BJ (cell line): ENCODE measurements around the gene SHC2. TPM values are rescaled to one million over a fixed set of nuclear protein-coding genes. Genes with fewer than 3 reads are reported as not detected.
"Not testable (repeated sequence)": the region's sequence is repeated elsewhere in the genome, so short reads cannot be mapped to it uniquely, and the experiment has no call there.

Experiments used
- CTCF ChIA-PET: fragments of 350-600 bp; formaldehyde crosslinking; extraction: SDS; loops from one replicate; lab custom pipeline; 2021; ENCODE audit warnings: antibody characterized with exemption, inconsistent platforms; lab: Yijun Ruan, JAX
- POLR2A ChIA-PET: fragments of 300-600 bp; sonication (Branson Sonifier 250); formaldehyde crosslinking; extraction: SDS; loops from one replicate; lab custom pipeline; 2021; ENCODE audit warnings: antibody characterized with exemption; lab: Charles Lee
- DNase-seq: peaks from one replicate; pipeline ENCODE4 v3.0.0-alpha.2; 2011; ENCODE audit warnings: low read depth
- H3K27me3 ChIP-seq: 2 replicates; pipeline ENCODE4 v1.6.0; 2011; ENCODE audit warnings: low read length; ENCODE audit not compliant: control insufficient read depth, insufficient read depth
- H3K36me3 ChIP-seq: 2 replicates; pipeline ENCODE4 v1.5.1; 2011; ENCODE audit warnings: low read length; ENCODE audit not compliant: control insufficient read depth, insufficient read depth
- H3K4me3 ChIP-seq: 2 replicates; pipeline ENCODE4 v1.5.1; 2011; ENCODE audit warnings: low read depth, mild to moderate bottlenecking, control low read depth, low read length
- polyA plus RNA-seq: library from polyadenylated mRNA; depleted of rRNA; stranded (reverse); fragments of >200 nt; gene quantifications from 2 replicates; pipeline ENCODE4 v1.2.3, GENCODE V29; 2011
- TF ChIP-seq, protein P1 (sequence below): IDR thresholded peaks from 2 replicates; pipeline ENCODE4 v1.5.1; 2011; ENCODE audit warnings: low read depth, mild to moderate bottlenecking, control low read depth, inconsistent platforms, low read length, moderate library complexity; ENCODE audit not compliant: insufficient read depth

SHC2 gene
- polyA plus RNA-seq, 1 experiment: 3.4 TPM

DNA sequence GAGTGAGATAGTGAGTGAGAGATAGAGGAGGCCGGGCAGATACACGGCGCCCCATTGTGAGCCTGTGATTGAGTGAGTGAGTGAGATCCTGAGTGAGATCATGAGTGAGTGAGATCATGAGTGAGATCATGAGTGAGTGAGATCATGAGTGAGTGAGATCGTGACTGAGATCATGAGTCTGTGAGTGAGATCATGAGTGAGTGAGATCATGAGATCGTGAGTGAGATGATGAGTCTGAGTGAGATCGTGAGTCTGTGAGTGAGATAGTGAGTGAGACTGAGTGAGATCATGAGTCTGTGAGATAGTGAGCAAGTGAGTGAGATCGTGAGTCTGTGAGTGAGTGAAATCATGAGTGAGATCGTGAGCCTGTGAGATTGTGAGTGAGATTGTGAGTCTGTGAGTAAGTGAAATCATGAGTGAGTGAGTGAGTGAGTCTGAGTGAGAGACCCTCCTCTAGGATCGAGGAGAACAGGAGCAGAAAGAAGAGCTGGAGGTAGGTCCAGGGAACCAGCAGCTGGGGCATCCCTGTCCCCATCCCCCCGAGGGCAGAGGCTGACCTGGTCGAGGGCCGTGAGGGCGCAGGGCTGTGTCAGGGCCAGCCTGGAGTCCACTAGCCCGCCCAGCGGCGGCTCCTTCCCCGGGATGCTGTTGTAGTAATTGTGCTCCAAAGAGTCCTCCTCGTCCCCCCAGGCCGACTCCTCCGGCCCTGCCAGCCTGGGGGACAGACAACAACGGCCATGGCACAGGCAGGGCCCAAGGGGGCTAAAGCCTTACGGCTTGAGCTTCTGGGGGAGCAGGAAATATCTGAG, 26.5 kb downstream of the SHC2 start:
- Histone ChIP-seq H3K27me3 (no peaks in the 10 kb centered on the region), H3K36me3 (no peaks in the 10 kb centered on the region), H3K4me3 (no peak overlapping the region)
- ChIA-PET CTCF (interaction anchor here (0.6 kb wide), 1 partner anchor 42 kb away, joined by 3 read pairs; no protein-coding TSS in a partner anchor), POLR2A (no interaction called here)
- DNase-seq: no peak
- TF ChIP-seq, protein P1, sequence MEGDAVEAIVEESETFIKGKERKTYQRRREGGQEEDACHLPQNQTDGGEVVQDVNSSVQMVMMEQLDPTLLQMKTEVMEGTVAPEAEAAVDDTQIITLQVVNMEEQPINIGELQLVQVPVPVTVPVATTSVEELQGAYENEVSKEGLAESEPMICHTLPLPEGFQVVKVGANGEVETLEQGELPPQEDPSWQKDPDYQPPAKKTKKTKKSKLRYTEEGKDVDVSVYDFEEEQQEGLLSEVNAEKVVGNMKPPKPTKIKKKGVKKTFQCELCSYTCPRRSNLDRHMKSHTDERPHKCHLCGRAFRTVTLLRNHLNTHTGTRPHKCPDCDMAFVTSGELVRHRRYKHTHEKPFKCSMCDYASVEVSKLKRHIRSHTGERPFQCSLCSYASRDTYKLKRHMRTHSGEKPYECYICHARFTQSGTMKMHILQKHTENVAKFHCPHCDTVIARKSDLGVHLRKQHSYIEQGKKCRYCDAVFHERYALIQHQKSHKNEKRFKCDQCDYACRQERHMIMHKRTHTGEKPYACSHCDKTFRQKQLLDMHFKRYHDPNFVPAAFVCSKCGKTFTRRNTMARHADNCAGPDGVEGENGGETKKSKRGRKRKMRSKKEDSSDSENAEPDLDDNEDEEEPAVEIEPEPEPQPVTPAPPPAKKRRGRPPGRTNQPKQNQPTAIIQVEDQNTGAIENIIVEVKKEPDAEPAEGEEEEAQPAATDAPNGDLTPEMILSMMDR: no peak

- POLR2A ChIA-PET: no interaction called here
Observed at GRCh38 chr19:430701-431100, 30.1 kb downstream of the SHC2 start.

DNA sequence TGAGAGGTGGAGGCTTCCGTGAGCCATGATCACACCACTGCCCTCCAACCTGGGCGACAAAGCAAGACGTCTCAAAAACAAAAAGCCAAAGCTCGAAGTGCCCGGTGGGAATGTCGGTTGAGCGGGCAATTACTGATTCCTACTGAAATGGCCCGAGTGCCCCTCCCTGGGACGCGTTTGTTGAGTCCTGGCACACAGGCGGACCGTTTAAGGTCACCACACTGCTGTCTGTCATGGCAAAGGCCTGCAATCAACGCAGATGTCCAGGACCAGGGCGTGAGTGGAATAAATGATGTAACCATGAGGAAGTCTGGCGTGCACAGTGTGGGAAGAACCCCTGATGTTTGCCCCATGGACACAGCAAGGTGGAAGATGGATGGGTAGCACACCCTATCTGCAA, 32.7 kb downstream of the SHC2 start:
- Histone ChIP-seq H3K4me3 (no peak overlapping the region), H3K27me3 (no peaks in the 10 kb centered on the region), H3K36me3 (no peaks in the 10 kb centered on the region)
- CTCF ChIA-PET: no interaction called here
- no peak for DNase-seq
- TF ChIP-seq, protein P1: no peak
- POLR2A ChIA-PET: no interaction called here

More at GRCh38 chr19:430701-431100, 30.1 kb downstream of the SHC2 start:
- CTCF ChIA-PET: no interaction called here
- Histone ChIP-seq H3K36me3 (no peaks in the 10 kb centered on the region), H3K4me3 (no peak overlapping the region), H3K27me3 (no peaks in the 10 kb centered on the region)
- TF ChIP-seq, protein P1: no peak
- no peak for DNase-seq

DNA sequence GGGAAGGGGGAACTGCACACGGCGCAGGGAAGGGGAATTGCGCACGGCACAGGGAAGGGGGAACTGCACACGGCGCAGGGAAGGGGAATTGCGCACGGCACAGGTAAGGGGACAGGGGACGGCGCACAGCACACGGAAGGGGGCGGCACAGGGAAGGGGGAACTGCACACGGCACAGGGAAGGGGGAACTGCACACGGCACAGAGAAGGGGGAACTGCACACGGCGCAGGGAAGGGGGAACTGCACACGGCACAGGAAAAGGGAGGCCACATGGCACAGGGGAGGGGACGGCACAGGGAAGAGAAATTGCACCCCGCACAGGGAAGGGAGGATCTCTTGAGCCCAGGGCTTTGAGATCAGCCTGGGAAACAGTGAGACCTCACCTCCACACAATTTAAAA, 33.2 kb downstream of the SHC2 start:
- H3K27me3 ChIP-seq, DNase-seq, POLR2A ChIA-PET, H3K36me3 ChIP-seq, CTCF ChIA-PET, H3K4me3 ChIP-seq: not testable (repeated sequence)

DNA sequence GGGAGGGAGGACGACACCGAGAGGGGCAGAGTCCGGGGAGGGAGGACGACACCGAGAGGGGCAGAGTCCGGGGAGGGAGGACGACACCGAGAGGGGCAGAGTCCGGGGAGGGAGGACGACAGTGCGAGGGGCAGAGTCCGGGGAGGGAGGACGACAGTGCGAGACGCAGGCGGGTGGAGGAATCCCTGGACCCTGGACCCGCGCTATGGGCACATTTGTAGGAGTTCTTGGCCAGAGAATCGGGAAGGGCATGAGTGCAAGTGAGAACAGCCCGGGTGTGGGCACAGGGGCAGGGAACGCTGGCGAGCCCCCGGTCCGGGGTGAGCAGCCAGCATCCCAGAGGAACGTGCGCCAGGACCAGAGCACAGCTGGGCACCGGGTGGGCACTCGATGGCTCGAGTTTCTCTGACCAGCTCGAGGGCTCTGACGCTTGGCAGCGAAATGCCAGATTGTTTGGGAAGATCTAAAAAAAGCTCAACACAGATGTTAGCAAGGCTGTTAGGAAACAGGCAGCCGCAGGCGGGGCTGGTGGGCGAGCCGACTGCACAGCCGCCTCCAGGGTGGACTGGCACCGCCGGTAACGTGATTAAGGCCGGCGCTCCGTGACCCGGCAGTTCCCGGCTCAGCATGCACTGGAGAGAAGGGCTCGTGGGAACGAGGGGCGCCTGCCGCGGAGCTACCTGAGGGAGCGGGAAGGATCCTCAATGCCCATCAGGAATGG, 33.9 kb downstream of the SHC2 start:
- DNase-seq: no peak
- Histone ChIP-seq H3K4me3 (no peak overlapping the region), H3K36me3 (no peaks in the 10 kb centered on the region), H3K27me3 (no peaks in the 10 kb centered on the region)
- TF ChIP-seq, protein P1: no peak
- POLR2A ChIA-PET: no interaction called here
- CTCF ChIA-PET: no interaction called here
